TTC549 (cell line): ENCODE data around the gene SLC35F3.
"Not testable (repeated sequence)": the region's sequence is repeated elsewhere in the genome, so short reads cannot be mapped to it uniquely, and the experiment has no call there.

Experiments used
- FAIRE-seq: peaks from 2 replicates; lab custom pipeline; 2012; peaks lifted over from hg19 to GRCh38; lab: Jason Lieb, UNC

The SLC35F3 gene

DNA sequence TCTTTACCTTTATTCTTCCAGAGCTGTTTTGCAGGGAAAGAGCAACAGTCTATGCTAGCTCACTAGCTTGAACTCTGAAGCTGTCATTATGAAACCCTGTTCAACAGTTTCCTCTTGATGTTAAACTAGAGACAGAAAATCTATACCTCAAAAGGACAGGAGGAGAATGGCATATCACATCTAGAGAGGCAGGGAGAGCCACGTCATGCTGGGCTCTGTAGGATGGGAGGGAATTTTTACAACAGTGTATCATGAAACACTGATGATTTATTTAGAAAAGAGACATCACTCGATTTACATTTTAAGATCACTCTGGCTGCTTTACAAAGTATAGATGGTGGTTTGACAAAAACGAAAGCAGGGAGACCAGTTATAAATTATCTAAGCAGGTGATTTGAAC lies 243.9 kb downstream of the SLC35F3 start:
- no peak for FAIRE-seq

DNA sequence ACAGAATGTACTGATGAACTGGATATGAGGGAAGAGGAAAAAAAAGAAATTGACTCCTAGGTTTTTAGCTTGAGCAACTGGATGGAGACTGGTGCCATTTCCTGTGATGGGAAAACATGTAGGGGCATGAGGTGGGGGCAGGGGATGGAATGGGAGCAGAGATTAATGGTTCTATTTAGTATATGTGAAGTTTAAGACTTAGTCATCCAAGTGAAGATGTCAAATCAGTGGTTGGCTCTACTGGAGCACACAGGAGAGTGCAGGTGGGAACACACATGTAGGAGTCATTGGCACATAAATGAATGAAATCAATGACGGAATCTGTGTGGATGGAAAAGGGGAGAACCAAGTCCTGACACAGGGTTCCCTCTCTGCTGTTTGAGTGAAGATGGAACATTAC lies 244.3 kb downstream of the SLC35F3 start:
- no peak for FAIRE-seq

DNA sequence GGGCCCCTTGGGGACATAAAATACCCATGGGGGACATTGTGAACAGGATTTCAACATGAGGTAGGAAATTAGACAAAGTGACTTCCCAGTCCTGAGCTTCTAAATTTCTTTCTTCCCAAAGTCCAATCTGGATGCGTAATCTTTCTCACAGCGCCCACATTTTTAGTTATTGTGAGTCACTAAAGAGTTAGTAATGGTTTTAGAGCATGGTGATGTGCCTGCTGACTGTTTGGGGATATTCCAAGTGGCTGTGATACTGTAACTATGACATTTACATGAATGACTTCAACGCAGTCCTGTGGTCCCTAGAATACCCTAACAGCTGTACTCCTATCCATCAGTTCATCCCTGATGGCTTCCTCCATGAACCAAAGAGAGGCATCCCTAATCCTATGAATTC lies 244.7 kb downstream of the SLC35F3 start:
- no peak for FAIRE-seq

DNA sequence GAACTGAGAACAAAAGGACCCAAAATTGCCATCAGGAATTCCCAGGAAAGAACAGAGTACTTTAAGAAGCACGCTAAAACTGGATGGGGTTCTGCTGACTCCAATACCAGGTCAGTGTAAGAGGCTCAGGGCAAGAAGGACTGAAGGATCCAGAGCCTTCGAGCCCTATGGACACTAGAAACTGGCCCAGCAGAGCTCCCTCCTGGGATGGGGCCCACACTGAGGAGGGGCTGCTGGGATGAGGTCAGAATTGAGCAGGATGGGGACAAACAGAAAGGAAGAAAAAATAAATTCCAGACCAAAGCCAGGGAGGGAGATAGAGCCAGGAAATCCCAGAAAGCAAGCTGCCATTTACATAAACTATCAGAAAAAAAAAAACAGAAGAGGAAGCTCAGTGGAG lies 246.4 kb downstream of the SLC35F3 start:
- no peak for FAIRE-seq

DNA sequence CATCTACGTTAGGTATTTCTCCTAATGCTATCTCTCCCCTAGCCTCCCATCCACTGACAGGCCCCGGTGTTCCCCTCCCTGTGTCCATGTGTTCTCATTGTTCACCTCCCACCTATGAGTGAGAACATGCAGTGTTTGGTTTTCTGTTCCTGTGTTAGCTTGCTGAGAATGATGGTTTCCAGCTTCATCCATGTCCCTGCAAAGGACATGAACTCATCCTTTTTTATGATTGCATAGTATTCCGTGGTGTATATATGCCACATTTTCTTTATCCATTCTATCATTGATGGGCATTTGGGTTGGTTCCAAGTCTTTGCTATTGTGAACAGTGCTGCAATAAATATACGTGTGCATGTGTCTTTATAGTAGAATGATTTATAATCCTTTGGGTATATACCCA lies 247.9 kb downstream of the SLC35F3 start:
- FAIRE-seq, result not testable (repeated sequence)

DNA sequence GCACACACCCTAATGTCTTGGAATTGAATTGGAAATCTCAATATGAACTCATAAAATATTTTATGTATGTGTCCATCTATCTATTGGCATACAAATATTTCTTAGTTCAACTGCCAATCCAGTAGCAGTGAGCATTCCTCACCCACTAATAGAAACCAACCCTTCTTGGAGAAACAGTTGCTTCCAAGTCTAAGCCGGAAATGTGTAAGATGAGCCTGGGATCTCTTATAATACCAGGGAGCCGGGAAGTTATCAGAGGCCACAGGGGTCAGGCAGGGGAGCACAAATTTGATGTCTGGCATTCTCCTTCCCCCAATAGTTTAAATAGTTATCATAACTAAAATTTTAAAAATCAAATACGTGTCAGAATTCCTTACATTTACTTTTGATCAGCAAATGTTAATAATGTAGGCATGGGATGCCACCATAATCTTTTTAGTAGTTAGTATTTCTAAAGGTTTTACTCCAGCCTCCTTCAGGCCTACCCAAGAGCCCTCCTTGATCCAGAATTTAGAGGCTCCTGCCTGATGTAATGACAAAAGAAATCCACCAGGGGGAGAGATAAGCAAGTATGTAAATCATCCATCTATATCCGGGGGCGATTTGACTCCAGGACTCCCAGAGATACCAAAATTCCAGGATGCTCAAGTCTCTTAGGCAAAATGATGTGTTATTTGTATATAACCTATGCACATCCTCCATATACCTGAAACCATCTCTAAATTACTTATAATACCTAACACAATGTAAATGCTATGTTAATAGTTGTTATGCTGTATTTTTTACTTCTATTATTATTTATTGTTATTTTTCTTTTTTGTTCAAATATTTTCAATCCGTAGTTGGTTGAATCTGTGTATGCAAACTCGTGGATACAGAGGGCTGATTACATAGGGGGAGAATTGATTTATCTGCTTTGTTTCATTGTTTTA lies 250.1 kb downstream of the SLC35F3 start:
- FAIRE-seq, result peak; percentile 97

DNA sequence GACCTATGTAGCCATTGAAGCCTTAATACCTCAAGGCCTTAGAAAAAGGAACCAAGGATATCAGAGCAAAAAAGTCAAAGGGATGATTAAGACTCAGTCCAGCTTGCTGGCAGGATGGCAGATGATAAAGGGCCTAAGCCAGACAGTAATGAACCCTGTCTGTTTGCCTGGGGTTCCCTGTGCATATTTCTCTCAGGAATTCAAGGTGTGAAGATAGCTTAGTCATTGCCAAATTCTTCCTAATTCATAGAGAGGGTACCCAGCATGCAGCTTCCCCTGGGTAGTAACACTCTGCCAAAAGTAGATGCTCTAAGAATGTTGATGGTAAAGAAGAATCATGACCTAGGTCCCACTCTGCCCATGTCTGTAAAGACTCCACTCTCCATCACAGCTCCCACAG lies 258.2 kb downstream of the SLC35F3 start:
- no peak for FAIRE-seq

DNA sequence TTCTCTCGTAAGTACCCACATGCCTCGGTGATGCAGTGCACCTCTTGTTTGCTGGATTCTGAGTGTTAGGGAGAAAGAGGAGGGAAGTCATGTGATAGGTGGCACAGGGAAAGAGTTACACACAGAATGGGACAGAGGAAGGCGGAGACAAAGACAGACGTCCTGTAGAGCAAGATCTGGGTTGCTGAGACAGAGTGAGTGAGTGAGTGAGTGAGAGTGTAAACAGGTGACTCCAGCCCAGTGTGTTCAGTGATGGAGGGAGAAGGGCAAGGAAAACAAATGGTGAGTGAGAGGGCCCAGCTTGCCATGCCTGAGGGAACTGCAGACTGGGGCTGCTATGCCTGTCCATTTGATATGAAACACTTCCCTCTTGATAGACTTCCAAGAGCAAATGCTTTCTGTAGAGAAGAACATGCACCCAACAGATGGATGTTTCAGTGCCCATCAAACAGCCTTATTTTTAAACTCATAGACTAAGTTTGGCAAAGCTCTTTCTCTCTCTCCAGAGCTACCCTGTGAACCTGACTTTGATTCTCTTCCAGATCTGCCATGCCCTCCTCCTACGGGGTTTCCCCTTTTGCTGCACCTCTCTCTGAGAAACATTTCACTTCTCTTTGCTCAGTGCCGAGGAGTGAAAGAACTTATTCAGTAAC lies 258.9 kb downstream of the SLC35F3 start:
- no peak for FAIRE-seq

DNA sequence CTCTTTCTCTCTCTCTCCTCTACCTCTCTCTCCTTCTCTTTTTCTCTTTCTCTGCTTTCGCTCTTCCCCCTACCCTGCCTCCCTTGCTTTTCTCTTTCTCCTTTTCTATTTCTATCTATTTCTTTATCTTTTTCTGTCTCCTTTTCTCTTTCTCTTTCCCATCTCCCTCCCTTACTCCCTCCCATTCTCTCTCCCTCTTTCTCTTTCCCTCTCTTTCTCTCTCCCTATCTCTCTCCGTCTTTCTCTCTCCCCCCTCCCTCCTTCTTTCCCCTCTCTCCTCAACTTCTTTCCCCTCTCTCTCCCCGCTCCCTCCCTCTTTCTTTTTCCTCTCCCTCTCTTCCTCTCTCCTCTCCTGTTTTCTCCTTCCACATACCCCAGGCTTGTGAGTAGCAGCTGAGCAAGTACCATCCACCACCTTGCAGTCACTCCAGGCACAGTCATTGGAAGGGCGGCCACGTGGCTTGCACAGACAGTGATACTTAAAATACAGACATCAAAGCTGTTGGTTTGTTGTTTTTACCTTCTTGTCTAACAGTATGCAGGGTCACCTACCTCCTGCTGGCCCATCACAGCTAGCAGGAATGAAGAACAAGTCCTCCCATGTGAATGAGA lies 259.7 kb downstream of the SLC35F3 start:
- FAIRE-seq, result no peak

DNA sequence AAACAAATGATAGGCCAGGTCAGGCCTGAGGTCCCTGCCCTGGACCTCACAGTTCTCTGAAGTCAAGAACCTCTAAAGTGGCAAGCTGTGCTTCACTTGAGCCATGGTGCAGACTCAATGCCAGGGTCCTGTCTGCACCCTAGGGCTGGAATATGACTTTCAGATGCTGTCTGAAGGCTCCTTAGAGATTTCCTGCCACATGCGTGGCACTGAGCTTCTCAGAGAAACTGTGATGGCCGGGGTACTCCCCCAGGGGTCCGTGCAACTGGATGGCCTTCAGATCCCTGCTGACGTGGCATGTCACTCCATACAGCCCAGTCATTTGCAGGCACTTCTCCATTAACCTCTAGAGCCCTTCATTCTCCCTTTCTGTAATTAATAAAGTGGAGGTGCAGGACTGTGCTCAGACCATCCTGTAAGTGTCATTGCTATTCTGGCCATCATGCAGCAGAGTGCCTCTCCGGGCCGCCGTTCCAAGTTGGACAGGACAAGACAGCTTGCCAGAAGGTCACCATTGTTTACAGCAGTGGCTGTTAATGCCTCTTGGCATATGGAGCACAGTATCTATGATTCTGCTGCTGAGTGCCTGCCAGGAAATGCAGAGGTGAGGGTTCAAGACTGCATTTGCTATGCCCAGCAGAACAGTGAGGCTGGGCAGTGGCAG lies 263.7 kb downstream of the SLC35F3 start:
- FAIRE-seq, result no peak

DNA sequence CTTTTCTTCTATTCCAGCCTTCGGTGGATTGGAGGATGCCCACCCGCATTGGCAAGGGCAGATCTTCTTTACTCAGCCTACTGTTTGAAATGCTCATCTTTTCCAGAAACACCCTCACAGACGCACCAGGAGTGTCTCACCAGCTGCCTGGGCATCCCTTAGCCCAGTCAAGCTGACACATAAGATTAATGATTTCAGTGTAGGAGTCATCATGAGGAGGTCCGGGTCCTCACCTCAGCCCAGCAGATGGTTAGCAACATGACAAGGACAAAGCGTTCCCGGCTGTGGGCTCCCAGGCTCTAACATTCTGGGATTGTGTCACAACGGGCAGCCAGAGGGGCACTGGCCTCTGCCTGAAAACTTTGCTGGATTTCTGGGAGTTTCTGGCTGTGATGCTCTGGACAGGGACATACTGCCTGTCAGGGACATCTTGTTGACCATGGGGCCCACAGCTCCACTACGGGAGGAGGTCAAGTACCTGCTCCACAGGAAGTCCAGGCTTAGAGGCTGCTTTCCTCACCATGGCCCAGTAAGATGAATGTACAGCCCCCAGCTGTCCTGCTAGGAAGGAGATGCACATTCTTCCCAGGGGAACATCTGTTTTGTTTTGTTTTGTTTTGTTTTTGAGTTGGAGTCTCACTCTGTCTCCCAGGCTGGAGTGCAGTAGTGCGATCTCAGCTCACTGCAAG lies 264.8 kb downstream of the SLC35F3 start:
- FAIRE-seq, result no peak

DNA sequence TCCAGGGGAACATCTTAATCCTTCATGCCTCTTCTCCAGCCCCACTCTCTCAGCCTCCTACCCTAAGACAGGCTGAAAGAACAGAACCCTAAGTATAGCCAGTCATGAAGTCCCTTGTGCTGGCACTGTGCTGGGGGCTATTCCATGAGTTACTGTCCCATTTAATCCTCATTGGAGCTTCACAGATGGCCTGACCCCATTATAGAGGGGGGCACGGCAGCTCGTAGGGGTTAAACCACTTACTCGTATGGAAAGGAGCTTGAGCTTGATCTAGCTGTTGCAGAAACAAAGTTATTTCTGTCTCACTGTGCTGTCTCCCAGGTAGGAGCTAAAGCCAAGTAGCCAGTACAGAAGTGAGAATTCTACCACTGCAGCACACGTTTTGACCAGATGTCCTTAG lies 265.6 kb downstream of the SLC35F3 start:
- FAIRE-seq, result no peak

DNA sequence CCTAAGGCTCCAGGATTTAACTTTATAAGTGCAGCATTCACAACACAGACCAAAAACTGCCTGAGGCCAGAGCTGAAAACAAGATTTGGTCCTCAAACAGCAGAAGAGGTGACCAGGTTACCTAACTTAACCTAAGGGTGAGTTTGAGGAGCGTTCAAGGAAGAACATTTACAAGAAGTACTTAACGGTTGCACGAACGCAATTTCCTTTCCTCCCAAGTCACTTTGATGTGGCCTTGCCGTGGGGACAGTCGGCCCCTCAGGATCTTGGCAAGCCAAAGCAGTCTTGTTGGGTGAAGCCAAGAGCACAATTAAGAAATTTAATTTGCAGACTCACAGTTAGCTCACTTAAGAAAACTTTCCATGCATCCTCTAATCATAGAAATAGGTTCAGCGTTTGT lies 266.1 kb downstream of the SLC35F3 start:
- no peak for FAIRE-seq

DNA sequence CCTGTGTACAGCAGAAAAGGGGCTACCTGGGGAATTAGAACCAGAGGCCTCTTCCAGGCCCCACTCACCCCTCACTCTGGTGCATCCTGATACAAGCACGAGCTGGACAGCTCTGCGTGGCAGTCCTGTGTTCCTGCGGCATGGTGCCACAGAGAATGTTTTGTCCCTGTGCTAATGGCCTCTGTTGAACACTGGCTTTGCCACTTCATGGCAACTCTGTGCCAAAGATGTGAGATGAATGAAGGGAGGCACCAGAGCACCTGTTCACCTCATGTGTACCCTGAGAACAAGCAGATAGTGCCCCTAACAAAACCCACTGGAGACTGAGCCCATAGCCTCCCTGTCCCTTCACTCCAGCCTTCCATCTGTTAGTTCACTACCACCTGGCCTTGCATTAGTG lies 269.5 kb downstream of the SLC35F3 start:
- no peak for FAIRE-seq

DNA sequence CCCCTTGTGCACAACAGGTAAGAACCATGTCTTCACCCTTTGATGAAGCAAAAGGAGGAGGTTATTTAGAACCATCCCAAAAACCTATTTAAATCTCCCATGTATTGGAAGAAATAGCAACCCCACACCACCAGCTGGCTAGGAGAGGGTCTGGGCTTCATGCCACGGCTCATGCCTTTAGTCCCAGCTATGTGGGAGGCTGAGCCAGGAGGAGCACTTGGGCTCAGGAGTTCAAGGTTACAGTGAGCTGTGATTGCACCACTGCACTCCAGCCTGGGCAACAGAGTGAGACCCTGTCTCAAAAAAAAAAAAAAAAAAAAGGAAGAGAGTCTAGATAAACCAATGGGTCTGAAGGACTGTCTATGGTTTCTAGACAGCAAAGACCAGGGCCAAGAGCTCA lies 270.9 kb downstream of the SLC35F3 start:
- FAIRE-seq, result no peak

DNA sequence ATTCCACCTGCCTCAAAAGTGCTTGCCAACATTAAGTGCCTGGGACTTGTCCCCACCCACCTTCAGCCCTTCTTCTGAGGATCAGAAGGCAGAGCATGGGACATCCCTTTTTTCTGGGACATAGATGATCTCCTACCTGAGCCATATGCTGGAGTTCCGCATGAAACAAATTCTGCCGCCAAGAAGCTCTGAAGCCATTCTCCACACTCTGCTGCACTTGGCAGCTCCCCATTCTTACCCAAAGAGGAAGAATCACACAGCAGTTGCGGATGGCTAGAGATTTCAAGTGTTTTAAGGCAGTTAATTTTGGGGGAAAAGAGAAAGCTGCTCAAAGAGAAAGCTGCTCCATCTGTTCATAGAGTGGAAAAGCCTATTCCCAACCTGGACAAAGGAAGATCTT lies 271.5 kb downstream of the SLC35F3 start:
- no peak for FAIRE-seq

DNA sequence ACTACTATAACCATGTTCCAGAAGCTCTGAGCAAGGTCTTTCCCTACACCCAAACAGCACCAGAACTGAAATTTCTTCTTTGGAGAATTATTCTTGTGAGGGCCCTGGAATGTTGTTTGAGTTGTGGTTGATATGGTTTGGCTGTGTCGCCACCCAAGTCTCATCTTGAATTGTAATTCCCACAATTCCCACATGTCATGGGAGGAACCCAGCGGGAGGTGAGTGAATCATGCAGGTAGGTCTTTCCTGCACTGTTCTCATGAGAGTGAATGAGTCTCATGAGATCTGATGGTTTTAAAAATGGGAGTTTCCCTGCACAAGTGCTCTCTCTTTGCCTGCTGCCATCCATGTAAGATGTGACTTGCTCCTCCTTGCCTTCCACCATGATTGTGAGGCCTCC lies 272.4 kb downstream of the SLC35F3 start:
- FAIRE-seq, result not testable (repeated sequence)

DNA sequence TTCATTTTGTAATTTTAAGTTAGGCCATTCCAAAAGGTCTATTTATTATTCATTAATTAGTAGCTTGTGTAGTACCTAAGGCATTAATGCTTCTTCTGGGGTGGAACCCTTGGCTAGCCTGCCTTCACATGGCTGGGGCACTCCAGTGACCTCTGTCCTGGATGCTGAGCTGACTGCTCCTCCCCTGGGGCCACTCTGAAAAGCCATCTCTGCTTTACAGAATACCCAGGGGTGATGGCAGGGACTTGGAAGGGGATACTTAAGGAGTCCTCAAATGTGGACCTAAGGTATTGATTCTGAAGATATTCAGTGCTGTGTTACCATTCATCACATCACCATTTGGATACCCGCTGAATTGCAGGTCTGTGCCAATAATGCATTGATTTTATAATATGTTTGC lies 281.0 kb downstream of the SLC35F3 start:
- FAIRE-seq, result no peak

DNA sequence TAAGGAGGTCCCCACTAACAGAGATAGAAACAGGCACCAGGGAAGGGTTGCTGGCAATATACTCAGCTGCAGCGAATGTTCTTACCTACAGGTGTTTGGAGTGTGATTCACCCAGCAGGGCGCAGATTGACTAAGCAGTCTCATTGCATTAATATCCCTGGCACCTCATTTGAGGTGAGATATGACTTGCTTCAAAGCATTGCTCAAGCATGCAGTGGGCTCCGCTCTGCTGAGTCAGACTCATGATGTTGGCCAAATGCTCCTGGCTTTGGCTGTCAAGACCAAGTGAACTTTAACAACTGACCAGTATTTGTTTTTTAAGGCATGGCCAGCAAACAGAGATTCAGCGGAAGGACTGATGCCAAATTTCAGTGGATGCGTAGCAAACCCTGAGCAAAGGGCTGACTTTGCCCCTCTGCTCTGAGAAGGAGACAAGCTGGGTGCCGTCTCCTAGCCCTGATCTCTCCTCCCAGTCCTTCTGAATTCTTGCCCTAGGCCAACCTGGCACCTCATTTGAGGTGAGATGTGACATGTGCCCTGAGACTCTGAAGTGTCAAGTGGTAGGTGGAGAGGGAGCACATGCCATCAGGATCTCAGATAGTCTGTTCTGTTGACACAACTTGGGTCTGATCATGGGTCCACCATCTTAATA lies 281.7 kb downstream of the SLC35F3 start:
- no peak for FAIRE-seq

DNA sequence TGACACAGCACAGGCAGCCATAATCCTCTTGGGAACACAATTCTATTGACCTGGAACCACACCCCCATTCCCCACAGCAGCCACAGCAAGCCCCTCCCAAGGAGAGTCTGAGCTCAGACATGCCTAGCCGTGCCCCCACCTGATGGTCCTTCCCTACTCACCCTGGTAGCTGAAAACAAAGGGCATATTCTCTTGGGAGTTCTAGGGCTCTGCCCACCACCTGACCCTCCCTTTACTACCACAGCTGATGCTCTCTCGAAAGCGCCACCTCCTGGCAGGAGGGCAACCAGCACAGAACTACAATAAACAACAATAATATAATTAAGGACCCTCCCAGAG lies 283.9 kb downstream of the SLC35F3 start:
- FAIRE-seq, result no peak

DNA sequence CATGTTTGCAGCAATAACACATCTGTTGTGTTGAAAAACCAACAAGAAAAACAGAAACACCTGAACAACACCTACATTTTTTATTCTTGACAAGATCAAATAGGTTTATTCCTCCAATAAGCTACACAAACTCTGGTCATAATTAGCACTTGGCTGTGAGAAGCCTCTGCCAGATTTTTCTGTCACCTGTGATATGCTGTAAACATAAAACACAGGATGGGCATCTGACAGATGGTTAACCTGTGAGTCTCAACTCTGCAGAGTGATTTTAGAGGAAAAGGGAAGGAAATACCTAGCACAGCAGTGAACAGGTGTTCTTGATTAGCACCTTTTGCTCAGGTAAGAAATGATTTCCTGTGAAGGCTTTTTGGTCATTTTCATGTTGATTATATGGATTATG lies 293.4 kb downstream of the SLC35F3 start:
- no peak for FAIRE-seq
